SIG-M5 treated with dmso at 0.1 percent for 504 hours (cell line): Measurements from ENCODE around the gene ARL2BP.

Experiments used
- DNase-seq: peaks from one replicate; lab custom pipeline; 2025; ENCODE audit not compliant: unreplicated experiment; lab: John Stamatoyannopoulos, UW

Gene ARL2BP

DNA sequence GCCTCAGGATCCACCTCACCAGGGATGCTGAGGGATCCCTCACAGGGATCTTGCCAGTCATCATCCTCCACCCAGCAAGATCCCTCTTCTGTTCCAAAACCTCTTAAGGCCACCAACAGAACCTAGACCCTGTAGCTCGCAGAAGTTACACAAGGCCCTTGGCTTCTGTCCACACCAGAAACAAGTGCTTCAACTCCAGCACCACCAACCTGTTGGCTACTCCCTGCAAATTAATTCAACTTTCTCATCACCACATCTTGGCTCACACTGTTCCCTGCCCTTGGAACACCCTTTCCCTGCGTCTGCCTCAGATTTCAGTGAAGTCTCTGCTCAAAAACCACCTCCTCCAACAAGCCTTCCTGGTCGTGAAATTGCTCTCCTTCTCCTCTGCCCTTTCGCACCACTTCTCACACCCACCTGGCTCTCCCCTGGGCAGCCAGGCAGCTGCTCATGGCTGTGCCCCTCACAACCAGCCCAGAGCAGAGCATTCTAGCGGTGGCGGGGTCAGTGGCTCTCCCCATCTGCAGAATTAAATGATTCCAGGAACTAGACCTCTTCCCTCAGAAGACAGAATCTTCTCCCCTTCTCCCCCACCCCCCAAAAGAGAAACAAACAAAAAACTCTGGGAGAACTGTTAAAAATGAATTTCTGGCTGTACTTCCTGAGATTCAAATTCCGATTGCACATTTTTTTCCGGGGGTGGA, 37.6 kb downstream of the ARL2BP start:
- no peak for DNase-seq

DNA sequence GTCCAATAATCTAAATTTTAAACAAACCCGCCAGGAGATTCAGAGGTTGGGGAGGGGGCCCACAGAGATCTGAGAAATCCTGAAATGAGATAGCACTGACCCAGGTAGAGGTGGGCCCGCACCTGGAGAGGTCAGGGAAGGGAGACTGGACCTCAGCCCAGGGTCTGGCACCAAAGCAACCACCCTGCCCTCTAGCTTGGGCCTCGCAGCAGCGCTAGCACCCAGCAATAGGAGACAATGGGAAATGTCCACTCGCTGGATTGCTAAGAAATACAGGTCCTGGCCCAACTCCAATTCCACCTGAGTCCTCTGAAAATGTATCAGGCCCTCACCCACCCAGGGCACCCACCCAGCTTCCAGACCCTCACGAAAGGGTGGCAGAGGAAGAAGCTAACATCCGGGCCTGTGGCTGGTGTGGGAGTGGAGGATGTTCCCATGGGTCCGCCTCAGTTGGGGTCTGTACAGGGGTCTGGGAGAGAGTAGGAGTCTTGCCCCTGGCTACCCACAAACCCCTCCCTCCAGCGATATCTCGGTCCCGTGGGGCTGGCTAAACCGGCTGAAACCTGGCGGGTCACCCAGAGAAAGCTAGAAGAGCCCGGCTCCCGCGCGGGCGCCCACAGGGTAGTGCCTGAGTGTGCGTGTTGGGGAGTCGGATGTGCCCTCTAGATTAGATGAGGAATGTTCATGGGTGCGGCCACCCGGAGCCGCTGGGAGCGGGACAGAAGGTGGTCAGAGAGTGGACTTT, 38.3 kb downstream of the ARL2BP start:
- DNase-seq: no peak

DNA sequence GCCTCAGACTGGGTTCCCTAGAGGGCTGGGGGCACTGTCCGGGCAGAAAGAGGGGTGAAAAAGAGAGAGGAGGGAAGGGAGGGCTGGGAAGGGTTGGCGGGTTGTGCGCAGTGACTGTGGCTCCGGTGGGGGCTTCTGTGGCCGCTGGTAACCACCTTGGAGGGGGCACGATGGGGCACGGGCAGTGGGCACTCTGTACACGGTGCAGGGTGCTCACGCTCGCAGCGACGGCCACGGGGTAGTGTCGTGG, 38.8 kb downstream of the ARL2BP start:
- DNase-seq: no peak

DNA sequence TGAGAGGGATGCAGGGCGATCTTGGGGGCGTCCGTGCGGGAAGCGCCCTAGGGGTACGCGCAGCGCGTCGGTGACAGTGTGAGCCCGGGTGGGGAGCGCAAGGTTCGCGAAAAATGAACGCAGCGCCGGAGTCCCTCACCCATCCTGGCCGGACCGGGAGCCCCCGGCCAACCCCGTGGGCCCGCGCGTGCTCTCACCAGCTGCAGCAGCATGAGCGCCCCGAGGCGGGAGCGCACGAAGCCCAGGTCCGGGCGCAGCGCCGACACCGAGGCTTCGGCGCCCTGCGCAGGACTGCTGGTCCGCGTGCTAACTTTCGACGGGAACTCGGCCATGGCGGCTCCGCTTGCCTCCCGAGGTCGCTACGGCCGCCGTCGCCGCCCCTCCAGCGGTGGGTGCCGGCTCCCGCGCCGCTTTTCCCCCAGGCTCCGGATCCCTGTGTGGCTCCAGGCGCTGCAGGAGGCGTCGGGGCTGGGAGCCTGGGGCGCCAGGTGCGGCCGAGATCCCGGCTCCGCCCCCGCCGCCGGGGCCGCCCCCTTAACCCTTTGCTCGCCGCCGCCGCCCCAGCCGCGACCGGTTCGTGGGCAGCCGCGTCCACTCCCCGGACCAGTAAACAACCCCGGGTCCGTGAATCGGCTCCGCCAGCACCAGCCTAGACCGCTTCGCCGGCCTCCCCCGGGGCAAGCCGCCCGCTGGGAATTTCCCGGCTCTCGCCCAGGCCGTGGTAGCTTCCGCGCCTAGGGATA, 39.3 kb downstream of the ARL2BP start, which contains the start of gene PLLP:
PLLP (minus strand) TSS at position 464 of the 743 bp plus-strand sequence; CDS start at position 332, 132 bp downstream.
- no peak for DNase-seq

DNA sequence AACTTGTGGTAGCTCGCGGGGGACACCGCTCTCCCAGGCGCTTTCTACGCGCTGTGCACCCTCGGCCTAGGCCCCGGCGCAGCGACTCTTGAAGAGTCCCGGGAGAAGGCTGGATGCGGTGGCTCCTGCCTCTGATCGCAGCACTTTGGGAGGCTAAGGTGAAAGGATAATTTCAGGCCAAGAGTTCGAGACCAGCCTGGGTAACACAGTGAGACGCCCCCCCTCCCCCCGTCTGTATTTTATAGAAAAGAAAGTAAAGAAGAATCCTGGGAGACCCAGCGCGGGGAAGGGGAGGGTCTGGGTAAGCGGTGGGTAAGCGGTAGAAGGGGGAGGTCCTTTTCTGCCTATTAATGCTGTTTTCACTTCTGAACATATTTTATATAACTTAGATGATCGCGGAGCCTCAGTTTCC, 39.9 kb downstream of the ARL2BP start:
- DNase-seq: no peak

DNA sequence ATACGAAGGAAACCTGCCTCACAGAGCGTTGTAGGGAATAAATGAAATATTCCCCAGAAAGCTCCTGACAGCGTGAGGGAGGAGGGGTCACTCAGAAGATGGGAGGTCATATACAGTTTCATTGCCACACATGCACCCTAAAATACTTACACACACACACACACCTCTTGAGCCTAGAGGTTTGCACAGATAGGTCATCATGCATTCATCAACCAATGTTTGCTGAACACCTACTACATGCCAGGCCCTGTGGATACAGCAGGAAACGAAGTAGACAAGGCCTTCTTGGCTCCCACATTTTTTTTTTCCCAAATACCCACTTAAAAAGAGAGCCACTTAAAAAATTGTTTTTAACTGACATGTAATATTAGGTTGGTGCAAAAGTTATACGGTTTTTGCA, 40.3 kb downstream of the ARL2BP start:
- DNase-seq: no peak

DNA sequence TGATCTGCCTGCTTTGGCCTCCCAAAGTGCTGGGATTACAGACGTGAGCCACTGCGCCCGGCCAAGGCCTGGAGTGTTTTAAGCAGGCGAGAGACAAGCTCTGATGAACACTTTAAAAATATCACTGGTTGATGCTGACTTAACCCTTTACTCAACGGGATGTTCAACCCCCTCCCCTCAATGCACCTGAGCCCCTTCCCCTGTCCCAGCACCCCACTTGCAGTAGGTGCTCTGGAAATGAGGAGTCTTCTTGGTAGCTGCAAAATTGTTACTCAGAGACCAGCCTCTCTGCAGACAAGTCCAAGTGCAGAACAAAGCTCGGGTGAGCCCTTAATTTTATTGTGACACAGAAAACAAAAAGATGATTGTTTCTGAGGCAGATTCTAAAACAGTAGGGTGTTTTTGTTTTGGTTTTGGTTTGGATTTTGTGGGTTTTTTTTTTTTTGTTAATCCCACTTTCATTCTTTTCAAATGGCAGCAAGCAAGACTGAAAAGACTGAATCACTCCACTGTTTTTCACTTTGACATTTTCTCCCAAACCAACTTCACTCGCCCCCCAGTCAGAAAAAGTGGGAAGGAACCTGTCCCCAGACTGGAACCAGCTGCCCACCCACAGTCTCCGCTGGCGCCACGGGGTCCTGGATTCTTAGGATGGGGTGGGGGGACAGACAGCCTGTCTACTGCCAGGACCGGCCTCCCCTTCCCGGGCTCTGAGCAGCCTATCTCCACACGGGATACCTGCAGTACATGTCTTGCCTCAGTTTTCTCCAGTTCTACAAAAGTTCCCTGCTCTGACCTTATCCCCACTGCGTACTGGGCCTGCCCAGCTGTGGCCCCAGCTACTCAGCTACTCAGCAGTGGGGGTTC, 44.6 kb downstream of the ARL2BP start:
- no peak for DNase-seq

DNA sequence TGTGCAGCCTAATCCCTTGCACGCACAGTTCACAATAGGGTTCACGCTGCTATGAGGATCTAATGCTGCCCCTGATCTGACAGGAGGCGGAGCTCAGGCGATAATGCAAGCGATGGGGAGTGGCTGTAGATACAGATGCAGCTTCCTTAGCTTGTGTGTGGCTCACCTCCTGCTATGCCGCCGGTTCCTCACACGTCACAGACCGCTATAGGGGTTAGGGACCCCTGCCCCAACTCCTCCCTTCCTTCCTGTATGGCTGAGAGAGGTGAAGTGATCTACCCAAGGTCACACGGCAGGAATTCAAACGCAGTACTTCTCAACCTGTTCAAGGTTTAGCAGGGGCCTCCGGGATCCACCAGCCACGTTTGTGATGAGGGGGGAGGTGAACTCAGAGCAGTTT, 52.8 kb downstream of the ARL2BP start:
- peak; percentile 57 for DNase-seq

DNA sequence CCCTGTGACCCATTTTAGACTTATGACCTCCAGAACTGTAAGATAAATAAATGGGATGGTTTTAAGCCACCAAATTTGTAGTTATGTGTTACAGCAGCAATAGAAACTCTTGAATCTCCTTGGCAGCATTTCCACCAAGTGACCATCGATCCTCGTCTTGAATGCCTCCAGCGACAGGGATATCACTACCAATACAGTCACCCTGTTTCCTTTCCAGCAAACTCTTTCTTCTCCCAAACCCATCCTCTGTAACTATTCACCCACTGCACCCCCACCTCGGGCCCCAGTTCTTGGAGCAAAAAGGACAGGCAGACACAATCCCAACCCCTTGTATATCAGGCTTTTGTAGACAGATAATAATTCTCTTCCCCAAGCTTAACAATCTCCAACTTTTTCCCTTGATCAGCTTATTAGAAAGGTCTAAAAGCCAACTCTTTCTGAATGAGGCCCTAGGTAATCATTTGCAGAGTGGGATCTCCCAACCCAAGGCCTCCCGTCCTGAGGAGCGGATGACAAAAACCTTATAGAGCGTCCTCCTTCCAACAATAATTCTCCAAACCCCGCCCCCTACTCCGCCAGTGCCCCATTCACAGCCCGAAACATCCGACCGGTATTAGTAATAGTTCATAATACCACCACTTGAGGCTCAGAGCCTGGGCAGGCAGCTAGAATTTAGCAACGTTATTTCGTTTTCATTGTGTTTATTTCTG, 54.1 kb downstream of the ARL2BP start:
- peak; percentile 55 for DNase-seq

DNA sequence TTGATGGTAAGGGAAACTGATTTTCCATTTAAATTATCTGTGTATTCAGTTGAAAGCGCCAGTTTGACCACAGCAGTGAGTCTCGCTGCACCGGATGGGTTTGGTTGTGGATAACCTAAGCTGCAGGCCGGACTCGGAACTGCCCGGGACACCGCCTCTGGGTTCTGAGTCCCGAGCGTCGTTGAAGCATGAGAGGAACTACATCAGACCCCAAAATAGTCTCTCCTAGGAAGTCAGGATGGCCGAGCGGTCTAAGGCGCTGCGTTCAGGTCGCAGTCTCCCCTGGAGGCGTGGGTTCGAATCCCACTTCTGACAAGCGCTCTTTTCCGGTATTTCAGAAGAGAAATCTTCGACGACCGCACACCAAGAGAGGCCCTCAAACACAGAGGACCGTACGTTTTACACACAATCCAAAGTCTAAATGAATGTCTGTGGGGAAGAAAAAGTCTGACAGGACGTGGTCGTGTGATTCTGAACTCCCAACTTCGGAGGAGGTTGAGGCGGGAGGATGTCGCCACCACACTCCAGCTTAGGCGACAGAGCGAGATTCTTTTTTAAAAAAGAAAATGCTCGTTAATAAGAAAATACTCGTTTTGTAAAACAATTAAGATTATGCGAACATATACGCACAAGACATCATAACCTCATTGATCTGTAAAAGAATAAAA, 54.8 kb downstream of the ARL2BP start:
- peak; percentile 83 for DNase-seq

DNA sequence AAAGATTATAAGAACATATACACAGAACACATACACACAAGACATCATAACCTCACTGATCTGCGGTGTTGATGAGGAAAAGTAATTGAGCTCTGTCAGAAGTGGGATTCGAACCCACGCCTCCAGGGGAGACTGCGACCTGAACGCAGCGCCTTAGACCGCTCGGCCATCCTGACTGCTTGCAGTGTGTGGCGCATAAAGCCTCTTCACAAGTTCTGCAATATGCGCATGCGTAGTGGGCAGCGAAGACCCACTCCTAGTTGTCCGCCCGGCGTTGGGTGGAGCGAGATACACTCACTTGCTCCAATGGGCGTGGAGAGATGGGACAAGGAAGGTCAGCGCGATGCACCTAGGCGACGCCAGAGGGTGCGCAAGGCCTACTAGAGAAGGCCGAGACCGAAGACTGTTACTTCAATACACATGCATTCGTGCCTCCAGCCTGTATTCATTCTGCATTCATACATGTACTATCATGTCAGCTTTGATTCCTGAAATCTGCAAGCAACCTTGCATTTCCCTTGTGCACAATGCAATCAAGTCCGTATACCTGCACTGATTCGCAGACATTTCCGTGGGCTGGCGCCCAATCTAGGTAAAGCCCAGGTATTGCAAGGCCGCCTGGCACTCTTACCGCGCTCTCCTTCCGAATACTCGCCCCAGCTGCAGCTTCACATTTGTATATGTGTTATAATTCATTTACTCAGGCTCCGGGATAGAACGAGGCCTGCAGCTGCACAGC, 55.5 kb downstream of the ARL2BP start:
- DNase-seq: peak; percentile 96

DNA sequence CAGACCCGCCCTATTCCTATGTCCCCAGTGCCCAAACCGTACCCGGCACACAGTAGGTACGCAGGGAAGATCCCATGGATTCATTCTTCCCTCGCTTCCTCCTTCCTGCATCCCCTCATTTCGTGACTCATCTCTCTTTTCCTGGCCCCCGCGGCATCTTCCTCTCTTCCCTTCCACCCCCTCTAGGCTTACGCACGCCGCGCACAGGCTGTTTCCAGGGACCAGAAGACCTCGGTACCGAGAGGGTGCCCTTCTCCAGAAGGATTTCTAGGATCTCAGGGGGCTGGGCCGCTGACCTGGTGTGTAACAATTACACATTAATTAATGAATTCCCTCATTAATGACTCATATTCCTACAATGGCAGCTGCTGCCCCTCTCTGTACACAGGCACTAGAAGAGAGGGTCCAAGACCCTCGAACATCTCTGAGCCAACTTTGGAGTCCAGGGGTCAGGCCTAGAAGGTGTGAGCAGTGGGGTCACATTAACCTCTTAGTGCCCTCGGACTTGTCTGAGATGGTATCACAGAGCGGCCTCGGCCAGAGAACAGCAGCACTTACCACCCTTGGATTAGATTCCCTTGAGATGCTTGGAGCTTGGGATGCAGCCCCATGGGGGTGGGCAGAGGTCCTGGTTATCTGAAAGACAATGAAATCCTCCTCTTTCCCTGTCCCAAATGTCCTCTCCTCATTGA, 56.2 kb downstream of the ARL2BP start:
- no peak for DNase-seq
